GM12801 (cell line): ENCODE results near the gene ARGLU1.

Experiments used
- CTCF ChIP-seq: IDR thresholded peaks from one replicate; pipeline ENCODE4 v1.5.1; 2011; ENCODE audit warnings: control low read depth; ENCODE audit not compliant: insufficient read length; ENCODE audit errors: extremely low read depth

The ARGLU1 gene

DNA sequence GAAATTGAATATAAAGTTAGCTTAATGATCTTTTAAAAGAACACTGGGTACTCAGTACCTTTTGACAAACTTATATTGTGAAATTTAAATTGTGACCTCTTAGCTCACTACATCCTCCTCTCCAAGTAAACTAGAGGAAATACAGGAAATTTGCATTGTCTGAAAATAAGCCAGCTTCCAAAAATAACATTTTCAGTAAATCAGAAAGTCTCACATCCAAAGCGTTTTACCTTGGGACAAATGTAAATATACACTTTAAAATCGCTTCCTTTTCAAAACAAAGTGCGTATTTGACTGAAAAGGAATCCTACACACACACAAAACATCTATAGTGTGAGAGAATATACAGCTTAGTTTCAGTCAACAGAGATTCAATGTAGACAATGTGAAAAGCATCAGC, 30.4 kb downstream of the ARGLU1 start:
- TF ChIP-seq CTCF: no peak

GRCh38 chr13:106536244-106537034, 31.5 kb downstream of the ARGLU1 start:
- TF ChIP-seq CTCF: peak; percentile 84

GRCh38 chr13:106535552-106536243, 32.2 kb downstream of the ARGLU1 start, which contains the start of gene EFNB2:
TSS of gene EFNB2 (minus strand) at chr13:106535662. CDS start at chr13:106534964, 698 bp downstream.
- TF ChIP-seq CTCF: no peak

DNA sequence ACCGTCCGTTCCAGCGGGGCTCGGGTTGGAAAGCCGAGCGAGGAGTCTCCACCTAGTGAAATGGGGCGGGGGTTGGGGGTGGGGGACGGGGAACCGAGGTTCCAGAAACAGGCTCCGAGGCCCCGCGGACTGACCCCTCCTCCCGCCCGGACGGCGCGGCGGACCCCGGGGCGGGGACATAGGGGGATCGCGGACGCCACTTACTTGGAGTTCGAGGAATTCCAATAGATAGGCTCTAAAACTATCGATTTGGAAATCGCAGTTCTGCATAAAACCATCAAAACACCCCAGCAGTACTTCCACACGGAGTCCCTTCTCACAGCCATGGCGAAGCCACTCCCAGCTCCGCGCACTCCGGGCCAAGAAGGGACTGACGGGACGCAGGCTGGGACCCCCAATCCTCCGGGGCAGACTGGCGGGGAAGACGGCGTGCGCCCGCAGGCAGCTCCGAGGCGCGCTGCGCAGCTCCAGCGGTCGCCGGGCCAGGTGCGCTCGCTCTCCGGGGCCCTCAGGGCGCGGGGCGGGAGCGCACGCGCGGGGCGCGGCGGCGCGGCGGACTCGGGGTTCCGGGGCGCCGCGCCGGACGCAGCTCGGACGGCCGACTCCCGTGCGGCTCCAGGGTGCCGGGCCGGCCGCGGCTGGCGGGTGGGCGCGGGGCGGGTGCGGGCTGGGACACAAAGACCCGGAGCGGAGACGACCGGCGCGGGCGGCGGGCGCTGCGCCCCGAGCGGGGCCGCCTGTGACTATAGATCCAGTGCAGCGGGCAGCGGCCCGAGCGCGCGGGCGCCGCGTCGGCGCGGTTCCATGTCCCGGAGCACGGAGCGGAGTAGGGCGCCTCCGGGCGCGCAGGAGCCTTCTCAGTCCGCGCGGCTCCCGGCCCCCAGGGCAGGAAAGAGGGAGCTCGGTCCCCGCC, 33.0 kb downstream of the ARGLU1 start:
- TF ChIP-seq CTCF: no peak

GRCh38 chr13:106533943-106534638, 33.8 kb downstream of the ARGLU1 start:
- no peak for TF ChIP-seq CTCF

DNA sequence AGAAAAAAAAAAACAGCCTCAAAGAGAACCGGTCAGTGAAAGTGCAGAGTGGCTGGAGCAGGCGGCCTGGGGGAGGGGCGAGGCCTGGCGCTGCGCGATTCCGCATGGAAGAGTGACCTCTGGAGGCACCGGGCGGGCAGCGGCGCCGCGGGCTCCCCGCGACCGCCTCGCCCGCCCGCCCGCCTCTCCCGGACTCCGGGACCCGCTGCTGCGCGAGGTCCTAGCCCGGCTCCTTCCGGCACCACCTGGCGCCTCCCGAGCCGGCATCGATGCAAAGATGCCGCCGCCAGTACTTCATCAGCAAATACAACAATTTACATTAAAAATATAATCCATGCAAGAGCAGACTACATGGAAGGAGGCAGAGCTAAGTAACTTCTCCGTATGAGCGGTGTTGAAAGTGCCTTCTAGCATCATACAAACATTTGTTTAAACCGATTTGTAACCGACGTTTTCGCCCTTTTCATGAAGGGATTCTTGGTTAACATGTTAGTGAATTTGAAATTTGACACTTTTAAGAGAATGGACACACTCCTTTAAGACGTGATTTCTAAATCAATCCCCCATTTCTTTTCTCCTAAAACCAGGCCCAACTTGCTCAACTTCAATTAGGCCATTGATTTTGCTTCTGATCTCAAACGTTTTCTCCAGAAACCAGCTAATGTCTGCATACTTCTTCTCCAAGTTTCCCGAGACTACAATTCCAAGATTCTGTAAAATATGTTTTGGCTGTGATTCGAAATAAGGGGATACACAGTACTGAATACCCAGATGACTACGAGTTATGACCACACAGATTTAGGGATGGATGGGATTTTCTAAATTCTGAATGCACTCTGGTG, 34.6 kb downstream of the ARGLU1 start:
- no peak for TF ChIP-seq CTCF
